Activated CD8-positive, alpha-beta memory T cell treated with anti-CD3 and anti-CD28 coated beads for 4 hours (primary cell): ENCODE results near the gene PRH2.

Source experiments
- DNase-seq, 2 donors: peaks; one replicate each; pipeline ENCODE4 v3.0.0-alpha.2; 2020; ENCODE audit warnings: low read depth in 2 of 2

The PRH2 gene

DNA sequence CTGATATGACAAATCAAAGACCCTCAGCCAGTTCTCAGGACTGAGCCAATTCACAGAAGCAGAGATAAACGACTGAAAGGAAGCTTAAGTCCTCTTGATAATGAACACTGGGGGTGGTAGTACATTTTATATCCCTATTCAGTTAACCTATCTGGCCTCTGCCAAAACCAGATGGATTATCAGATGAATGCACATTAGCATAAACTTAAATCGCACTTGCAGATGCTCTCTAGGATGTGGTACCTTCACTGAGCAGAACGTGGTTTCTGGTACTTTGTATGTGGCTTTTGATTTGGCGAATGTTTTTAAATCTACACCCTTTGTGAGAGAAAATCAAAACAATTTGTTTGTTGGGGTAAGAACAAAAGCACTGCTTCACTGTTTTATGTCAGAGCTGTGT is 31.2 kb downstream of the PRH2 start:
- no peak for DNase-seq

DNA sequence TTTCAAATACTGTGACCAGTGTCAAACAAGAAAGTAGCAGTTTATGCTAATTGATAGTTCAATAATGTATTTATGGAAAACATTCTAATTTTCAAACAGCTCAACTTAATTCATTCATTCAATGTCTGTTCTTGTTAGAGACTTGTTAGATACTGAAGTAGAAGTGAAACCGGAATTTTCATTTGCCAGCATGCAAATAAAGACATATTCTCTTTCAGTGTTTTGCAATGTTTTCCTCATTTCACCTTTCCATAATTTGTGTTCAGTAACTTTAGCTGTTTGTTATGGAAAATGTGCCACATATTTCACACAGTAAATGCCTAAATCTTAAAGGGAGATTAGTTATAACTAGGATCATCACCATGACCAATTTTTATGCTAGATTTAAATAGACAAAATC is 36.4 kb downstream of the PRH2 start:
- DNase-seq, result no peak

DNA sequence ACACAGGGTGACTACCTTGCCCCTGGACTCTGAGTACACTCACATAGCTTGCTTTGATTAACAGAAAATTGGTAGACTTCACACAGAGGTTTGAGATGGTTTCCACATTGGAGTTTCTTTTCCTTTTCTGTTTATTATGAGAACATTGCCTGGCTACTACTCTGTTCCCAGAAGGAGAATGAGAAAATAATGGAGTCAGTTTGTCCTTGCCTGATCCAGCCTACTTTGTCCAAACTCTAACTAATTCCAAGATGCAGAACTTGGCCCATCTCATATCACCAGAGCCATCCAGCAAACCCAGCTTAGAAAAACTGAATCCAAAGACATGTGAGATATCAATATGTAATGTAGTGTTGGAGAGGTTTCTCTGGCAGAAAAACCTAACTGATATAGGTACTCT is 37.3 kb downstream of the PRH2 start:
- DNase-seq, result no peak

DNA sequence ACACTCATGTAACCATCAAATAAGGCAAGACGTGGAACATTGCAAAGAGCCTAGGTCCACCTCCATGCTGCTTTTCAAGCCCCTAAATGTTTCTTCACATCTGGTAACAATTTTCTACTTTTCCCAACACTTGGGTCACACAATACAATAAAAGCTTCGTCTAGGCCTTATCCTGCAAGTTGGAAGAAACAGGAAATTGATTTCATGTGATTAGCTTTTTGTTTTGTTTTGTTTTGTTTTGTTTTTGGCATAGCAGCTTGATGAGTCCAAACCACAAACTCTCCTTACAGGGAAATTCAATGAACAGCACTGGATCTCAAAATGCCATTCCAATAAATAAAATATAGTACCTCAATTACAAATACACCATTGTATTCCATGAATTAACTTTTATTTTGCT is 38.4 kb downstream of the PRH2 start:
- DNase-seq, result no peak

DNA sequence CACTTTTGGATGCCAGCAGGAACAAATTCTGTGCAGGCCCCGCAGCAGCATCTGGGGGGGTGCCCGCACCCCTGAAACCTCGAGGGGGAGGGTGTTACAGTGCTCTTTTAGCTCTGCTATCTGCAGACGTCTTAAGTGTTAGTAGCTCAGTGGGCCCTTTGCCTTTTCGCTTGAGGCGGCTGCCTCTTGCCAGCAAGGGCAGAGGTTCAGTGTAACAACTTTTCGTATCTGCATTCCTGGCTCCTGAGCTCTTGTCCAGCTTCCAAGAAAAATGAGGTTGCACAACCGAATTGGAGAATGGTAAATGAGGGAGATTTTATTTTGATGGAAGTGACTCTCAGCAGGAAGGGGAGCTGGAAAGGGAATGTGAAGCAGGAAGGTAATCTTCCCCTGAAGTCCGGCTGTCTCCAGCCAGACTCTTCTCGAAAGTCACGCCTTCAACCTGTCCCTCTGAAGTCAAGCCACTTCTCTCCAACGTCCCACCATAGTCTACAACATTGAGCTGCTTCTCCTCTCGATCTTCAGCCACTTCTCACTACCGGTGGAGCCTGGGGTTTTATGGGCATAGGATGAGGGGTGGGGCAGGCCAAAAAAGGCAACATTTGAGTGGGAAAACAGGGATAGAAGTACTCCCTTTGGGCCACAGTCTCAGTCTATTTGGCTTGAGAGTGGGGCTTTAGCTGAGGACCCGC is 39.9 kb downstream of the PRH2 start:
- DNase-seq, result no peak

DNA sequence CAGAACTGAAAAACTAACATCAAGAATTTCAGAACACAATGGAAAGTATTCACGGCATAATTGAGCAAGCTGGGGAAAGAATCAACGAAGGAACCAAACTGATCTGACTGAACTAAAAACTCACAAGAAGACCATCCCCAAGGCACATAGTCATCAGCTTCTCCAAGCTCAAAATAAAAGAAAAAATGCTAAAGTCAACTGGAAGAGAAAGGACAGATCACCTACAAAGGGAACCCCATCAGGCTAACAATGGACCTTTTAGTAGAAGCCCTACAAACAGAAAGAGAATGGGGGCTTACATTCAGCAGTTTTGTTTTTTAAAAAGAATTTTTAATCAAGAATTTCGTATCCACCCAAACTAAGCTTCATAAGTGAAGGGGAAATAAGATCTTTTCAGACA is 45.9 kb downstream of the PRH2 start:
- DNase-seq, result no peak

DNA sequence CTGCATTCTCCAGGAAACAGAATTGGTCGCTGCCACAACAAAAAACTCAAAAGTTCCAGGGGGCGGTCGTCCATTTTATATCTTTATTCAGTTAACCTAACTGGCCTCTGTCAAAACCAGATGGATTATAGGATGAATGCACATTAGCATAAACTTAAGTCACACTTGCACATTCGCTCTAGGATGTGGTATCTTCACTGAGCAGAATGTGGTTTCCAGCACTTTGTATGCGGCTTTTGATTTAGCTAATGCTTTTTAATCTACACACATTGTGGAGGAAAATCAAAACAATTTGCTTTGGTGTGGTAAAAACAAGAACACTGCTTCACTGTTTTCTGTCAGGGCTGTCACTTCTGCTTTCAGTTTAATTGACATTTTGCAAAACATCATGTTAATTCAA is 53.2 kb downstream of the PRH2 start:
- DNase-seq, result peak in 1 of 2 donors; percentile 16
